Stimulated activated CD8-positive, alpha-beta memory T cell treated with anti-CD3 and anti-CD28 coated beads, Interleukin-2, amount 100 ng/mL, for 48 hours (primary cell): ENCODE data around the gene DPH6.
A peak's percentile ranks its signal among the peaks of the same experiment; 100 is the strongest.
"Not testable (repeated sequence)": the region's sequence is repeated elsewhere in the genome, so short reads cannot be mapped to it uniquely, and the experiment has no call there.

Experiments
- DNase-seq, 2 donors: peaks; one replicate each; pipeline ENCODE4 v3.0.0-alpha.2; 2020; ENCODE audit warnings: low read depth in 2 of 2

Gene DPH6

GRCh38 chr15:35545824-35546510 lies at the start of gene DPH6:
Gene DPH6 (minus strand): TSS chr15:35546165. CDS start chr15:35546141, 24 bp downstream.
- DNase-seq = peak; percentile 69 to 77

GRCh38 chr15:35595656-35596055 lies 49.7 kb upstream of the DPH6 start:
- no peak for DNase-seq

GRCh38 chr15:35591987-35592386 lies 46.0 kb upstream of the DPH6 start:
- not testable (repeated sequence) for DNase-seq

- no peak for DNase-seq
Observed at GRCh38 chr15:35583863-35584528, 38.0 kb upstream of the DPH6 start.

- DNase-seq = no peak
Observed at GRCh38 chr15:35580606-35581005, 34.6 kb upstream of the DPH6 start.

GRCh38 chr15:35567392-35567791 lies 21.4 kb upstream of the DPH6 start:
- DNase-seq = no peak

- no peak for DNase-seq
Observed at GRCh38 chr15:35566991-35567390, 21.0 kb upstream of the DPH6 start.

- no peak for DNase-seq
Observed at GRCh38 chr15:35565901-35566300, 19.9 kb upstream of the DPH6 start.

- no peak for DNase-seq
Observed at GRCh38 chr15:35562641-35563040, 16.7 kb upstream of the DPH6 start.

- no peak for DNase-seq
Observed at GRCh38 chr15:35561308-35561707, 15.3 kb upstream of the DPH6 start.

- DNase-seq = no peak
Observed at GRCh38 chr15:35560870-35561269, 14.9 kb upstream of the DPH6 start.

- no peak for DNase-seq
Observed at GRCh38 chr15:35560258-35560657, 14.3 kb upstream of the DPH6 start.

- no peak for DNase-seq
Observed at GRCh38 chr15:35559683-35560082, 13.7 kb upstream of the DPH6 start.

- DNase-seq = no peak
Observed at GRCh38 chr15:35557544-35557943, 11.6 kb upstream of the DPH6 start.

- DNase-seq = no peak
Observed at GRCh38 chr15:35557012-35557411, 11.0 kb upstream of the DPH6 start.

- no peak for DNase-seq
Observed at GRCh38 chr15:35555244-35555643, 9.3 kb upstream of the DPH6 start.

GRCh38 chr15:35550957-35551356 lies 5.0 kb upstream of the DPH6 start:
- no peak for DNase-seq

- DNase-seq = no peak
Observed at GRCh38 chr15:35549567-35549966, 3.6 kb upstream of the DPH6 start.

- no peak for DNase-seq
Observed at GRCh38 chr15:35548435-35548834, 2.5 kb upstream of the DPH6 start.

- DNase-seq = no peak
Observed at GRCh38 chr15:35547775-35548364, 1.9 kb upstream of the DPH6 start.

GRCh38 chr15:35546511-35547381 lies 781 bp upstream of the DPH6 start:
- no peak for DNase-seq

GRCh38 chr15:35545316-35545823 lies 595 bp downstream of the DPH6 start:
- no peak for DNase-seq
